Esophagus muscularis mucosa (tissue), 4 donors: Measurements from ENCODE around the gene GADD45A. TPM values are rescaled to one million over a fixed set of nuclear protein-coding genes. Genes with fewer than 3 reads are reported as not detected.

Source experiments
- DNase-seq: peaks from one replicate; pipeline ENCODE4 v3.0.0-alpha.2; 2017; ENCODE audit errors: extremely low spot score
- H3K27ac ChIP-seq, 4 donors: fragments of 200-600 bp; sonication (generic); replicated peaks in 1 of 4; 1 replicate in 3 of 4; 2 replicates in 1 of 4; pipeline ENCODE4 v1.5.1; 2016 to 2019; ENCODE audit warnings: mild to moderate bottlenecking in 1 of 4
- H3K27me3 ChIP-seq, 4 donors: fragments of 200-600 bp; sonication (generic); one replicate each; pipeline versions ENCODE4 v1.5.1 to v1.6.0; 2016 to 2019
- H3K36me3 ChIP-seq, 4 donors: fragments of 200-600 bp; sonication (generic); one replicate each; pipeline ENCODE4 v1.5.1; 2016 to 2019
- H3K4me1 ChIP-seq, 4 donors: fragments of 200-600 bp; sonication (generic); one replicate each; pipeline ENCODE4 v1.5.1; 2016 to 2019
- H3K4me3 ChIP-seq, 4 donors: fragments of 200-600 bp; sonication (generic); 1 replicate in 2 of 4; 2 replicates in 2 of 4; pipeline ENCODE4 v1.5.1; 2016 to 2019; ENCODE audit warnings: mild to moderate bottlenecking in 4 of 4, moderate library complexity in 1 of 4
- H3K9me3 ChIP-seq, 4 donors: fragments of 200-600 bp; sonication (generic); 1 replicate in 3 of 4; 2 replicates in 1 of 4; pipeline ENCODE4 v1.5.1; 2016 to 2019
- CTCF ChIP-seq, 3 experiments: fragments of 200-600 bp in 2 of 3; fragments of 450-650 bp in 1 of 3; sonication (generic) in 2 of 3; IDR thresholded peaks; one replicate each; pipeline ENCODE4 v1.5.1; 2017 to 2019; ENCODE audit warnings: antibody characterized with exemption in 3 of 3, mild to moderate bottlenecking in 2 of 3, moderate library complexity in 1 of 3
- EP300 ChIP-seq: sonication (generic); formaldehyde crosslinking; IDR thresholded peaks from one replicate; pipeline ENCODE4 v1.6.1; 2017; ENCODE audit warnings: antibody characterized with exemption
- POLR2A ChIP-seq: fragments of 450-650 bp; IDR thresholded peaks from one replicate; pipeline ENCODE4 v1.6.1; 2017; ENCODE audit warnings: antibody characterized with exemption, moderate library complexity, mild to moderate bottlenecking, low read depth
- POLR2AphosphoS5 ChIP-seq, 2 donors: sonication (generic); formaldehyde crosslinking; IDR thresholded peaks; one replicate each; pipeline ENCODE4 v1.6.1; 2017; ENCODE audit warnings: antibody characterized with exemption in 2 of 2
- WGBS: methylation state at CpG from one replicate; pipeline ENCODE4 v1.1.5; 2018; 5-methylcytosine and 5-hydroxymethylcytosine counted together
- intact Hi-C: fragments of 100-400 bp; cut with DNase I; formaldehyde crosslinking; loops from one replicate; pipeline ENCODE4 v1.15.1; 2023
- total RNA-seq, 4 donors: library from RNA; depleted of rRNA; stranded (reverse); fragments of >200 nt; gene quantifications; one replicate each; pipeline versions ENCODE4 v1.1.0 to v1.2.1, GENCODE V29; 2016

The GADD45A gene
- total RNA-seq, 4 donors from 2014 or later, result 51.1 to 80.8 (median 66.5) TPM

GRCh38 chr1:67666636-67667035, 18.4 kb upstream of the GADD45A start:
- H3K4me1 ChIP-seq, result peaks cover 0 to 6% (median 2%) of the 10 kb centered on the region in 4 donors
- no peaks in the 10 kb centered on the region for H3K9me3 ChIP-seq
- H3K27me3 ChIP-seq, result no peaks in the 10 kb centered on the region
- WGBS, result 92% methylated on average over 5 of the region's 5 CpGs
- no peak overlapping the region for H3K27ac ChIP-seq
- TF ChIP-seq EP300 (no peak), POLR2A (no peak), POLR2AphosphoS5 (IDR thresholded peaks at IDR 0.05) (no peak), CTCF (IDR thresholded peaks at IDR 0.05) (no peak)
- H3K4me3 ChIP-seq, result no peak overlapping the region
- no peaks in the 10 kb centered on the region for H3K36me3 ChIP-seq
- no peak for DNase-seq
- intact Hi-C loops, result no loop called here

GRCh38 chr1:67668660-67669059, 16.3 kb upstream of the GADD45A start:
- WGBS, result 54% methylated on average over 1 of the region's 1 CpG
- H3K27me3 ChIP-seq, result no peaks in the 10 kb centered on the region
- no peaks in the 10 kb centered on the region for H3K36me3 ChIP-seq
- H3K4me3 ChIP-seq, result no peak overlapping the region
- H3K9me3 ChIP-seq, result no peaks in the 10 kb centered on the region
- no peak for TF ChIP-seq POLR2A
- no peak for TF ChIP-seq EP300
- TF ChIP-seq POLR2AphosphoS5 (IDR thresholded peaks at IDR 0.05), result no peak
- no peak for TF ChIP-seq CTCF (IDR thresholded peaks at IDR 0.05)
- intact Hi-C loops, result no loop called here
- H3K4me1 ChIP-seq, result peaks cover 0 to 6% (median 2%) of the 10 kb centered on the region in 4 donors
- no peak for DNase-seq
- no peak overlapping the region for H3K27ac ChIP-seq

- no peaks in the 10 kb centered on the region for H3K36me3 ChIP-seq
- no peak overlapping the region for H3K27ac ChIP-seq
- H3K4me1 ChIP-seq, result peaks cover 0 to 11% (median 10%) of the 10 kb centered on the region in 4 donors
- TF ChIP-seq CTCF (IDR thresholded peaks at IDR 0.05) (no peak), POLR2A (no peak), POLR2AphosphoS5 (IDR thresholded peaks at IDR 0.05) (no peak), EP300 (no peak)
- 100% methylated on average over 1 of the region's 1 CpG for WGBS
- H3K27me3 ChIP-seq, result no peaks in the 10 kb centered on the region
- DNase-seq, result no peak
- no peaks in the 10 kb centered on the region for H3K9me3 ChIP-seq
- intact Hi-C loops, result no loop called here
- H3K4me3 ChIP-seq, result no peak overlapping the region
Observed at GRCh38 chr1:67672260-67672803, 12.7 kb upstream of the GADD45A start.

GRCh38 chr1:67673468-67674201, 11.4 kb upstream of the GADD45A start:
- no peak for DNase-seq
- Histone ChIP-seq H3K4me1 (peaks cover 0 to 11% (median 10%) of the 10 kb centered on the region in 4 donors), H3K27ac (no peak overlapping the region), H3K36me3 (no peaks in the 10 kb centered on the region), H3K4me3 (no peak overlapping the region), H3K9me3 (no peaks in the 10 kb centered on the region), H3K27me3 (no peaks in the 10 kb centered on the region)
- WGBS, result 76% methylated on average over 1 of the region's 1 CpG
- intact Hi-C loops, result no loop called here
- no peak for TF ChIP-seq EP300
- no peak for TF ChIP-seq CTCF (IDR thresholded peaks at IDR 0.05)
- no peak for TF ChIP-seq POLR2AphosphoS5 (IDR thresholded peaks at IDR 0.05)
- TF ChIP-seq POLR2A, result no peak
